NCI-H2196 treated with DMSO at 0.1 percent for 48 hours (cell line): ENCODE data around the gene C8A.

ENCODE experiments used
- DNase-seq: peaks from one replicate; lab custom pipeline; 2025; ENCODE audit not compliant: unreplicated experiment; lab: John Stamatoyannopoulos, UW

C8A gene

DNA sequence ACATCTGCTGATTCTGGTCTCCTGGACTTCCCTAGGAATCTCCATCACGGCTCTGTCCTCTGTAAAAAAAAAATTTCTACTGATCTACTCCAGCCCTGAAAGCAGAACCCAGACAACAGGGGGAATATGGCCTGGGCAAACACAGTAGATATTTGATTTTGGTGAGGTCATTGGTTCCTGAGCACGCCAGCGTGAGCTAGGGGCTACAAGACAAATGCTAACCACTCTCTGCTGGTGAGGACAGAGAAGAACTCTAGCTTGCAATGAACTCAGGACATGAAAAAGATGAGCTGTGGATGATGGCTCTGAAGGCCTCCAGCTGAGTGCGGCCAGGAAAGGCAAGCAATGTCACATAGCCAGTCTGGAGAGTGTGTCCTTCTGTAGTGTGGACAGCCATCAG lies 18.2 kb upstream of the C8A start:
- no peak for DNase-seq

DNA sequence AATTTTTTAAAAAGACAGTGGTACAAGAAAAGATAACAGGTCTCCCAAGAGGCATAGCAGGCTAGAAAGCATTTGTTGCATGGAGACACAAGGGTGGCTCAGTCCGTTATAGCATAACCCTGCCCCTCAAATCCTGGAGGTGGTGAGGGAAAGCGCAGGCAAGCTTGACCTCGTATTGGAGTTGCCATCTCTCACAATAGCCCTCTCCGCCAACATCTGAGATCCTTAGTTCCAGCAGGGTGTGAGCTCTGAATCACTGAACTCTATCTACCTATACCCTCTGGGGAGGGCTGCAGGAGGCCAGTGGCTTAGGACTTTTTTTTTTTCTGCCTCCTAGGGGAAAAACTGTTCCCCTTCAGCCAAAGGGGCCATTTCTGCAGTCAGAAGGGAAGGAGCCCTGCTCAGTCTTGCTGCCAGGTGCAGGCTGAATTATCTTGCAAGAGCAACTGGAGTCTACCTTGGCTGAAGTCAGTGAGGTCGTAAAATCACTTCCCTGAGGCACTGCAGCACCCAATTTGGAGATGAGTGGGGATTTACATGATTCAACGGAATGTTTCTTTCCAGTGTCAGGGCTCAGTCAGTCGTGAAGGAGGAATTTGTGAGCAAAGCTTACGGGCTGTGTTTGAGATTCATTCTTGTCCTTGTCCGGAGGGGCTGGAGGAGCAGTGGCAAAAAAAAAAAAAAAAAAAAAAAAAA lies 17.2 kb upstream of the C8A start:
- DNase-seq: no peak

DNA sequence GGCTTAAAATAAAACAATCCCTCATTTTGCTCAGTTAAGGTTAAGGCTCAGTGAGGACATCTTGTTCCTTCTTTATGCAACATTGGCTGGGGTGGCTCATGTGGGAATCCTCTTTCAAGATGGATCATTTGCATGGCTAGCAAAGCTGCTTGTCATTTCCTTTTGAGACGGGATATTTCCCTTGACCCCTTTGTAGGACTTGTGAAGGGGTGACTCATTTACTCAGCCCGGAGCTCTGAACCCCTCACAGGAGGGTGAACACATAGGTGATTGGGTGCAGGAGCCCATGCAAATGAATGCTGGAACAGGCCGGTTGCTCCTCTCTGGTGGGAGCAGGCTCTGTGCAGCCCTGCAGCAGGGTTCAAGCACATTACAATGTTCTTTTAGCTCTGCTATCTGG lies 15.8 kb upstream of the C8A start:
- no peak for DNase-seq

DNA sequence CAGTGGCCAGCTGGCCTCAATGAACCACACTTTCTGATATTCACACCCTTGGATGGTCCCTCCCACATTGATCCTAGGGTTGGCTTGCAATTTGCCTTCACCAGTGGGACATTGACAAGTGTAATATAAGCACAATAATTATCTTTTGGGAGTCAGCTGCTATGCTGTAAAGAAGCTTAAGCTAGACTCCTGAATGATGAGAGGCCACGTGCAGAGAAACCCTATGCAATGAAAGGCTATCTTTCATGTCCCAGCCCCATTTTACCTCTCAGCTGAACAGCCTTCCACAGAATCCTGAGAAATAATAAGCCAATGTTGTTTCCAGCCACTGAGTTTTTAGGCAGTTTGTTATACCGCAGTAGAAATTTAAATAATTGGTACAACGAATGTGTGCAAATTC lies 11.1 kb upstream of the C8A start:
- DNase-seq: no peak

DNA sequence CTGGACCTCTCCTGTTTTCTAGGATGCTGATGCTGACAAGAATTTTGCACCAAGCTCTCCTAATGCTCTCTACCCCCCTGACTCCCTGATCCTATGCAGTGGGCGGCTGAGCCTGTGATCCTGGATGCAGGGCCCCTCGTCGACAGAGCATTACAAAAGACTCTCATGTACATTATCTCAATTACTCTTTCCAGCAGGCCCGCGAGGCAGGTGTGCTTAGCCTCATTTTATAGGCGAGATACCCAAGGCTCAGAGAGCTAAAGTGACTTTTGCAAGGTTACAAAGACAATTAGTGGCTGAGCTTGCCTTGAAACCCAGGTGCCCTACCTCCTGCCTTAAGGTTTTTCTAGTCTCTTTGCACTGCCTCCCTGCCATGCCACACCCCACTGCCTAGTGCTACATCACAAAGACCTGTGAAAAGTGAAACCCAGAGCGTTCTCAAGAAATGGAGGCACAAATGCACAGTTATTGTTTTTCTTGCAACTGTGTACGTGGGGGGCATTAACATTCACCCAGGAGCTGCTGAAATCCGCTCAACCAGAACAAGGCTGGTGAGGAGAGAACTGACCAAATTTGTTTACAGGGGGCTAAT lies 10.0 kb upstream of the C8A start:
- DNase-seq: no peak

DNA sequence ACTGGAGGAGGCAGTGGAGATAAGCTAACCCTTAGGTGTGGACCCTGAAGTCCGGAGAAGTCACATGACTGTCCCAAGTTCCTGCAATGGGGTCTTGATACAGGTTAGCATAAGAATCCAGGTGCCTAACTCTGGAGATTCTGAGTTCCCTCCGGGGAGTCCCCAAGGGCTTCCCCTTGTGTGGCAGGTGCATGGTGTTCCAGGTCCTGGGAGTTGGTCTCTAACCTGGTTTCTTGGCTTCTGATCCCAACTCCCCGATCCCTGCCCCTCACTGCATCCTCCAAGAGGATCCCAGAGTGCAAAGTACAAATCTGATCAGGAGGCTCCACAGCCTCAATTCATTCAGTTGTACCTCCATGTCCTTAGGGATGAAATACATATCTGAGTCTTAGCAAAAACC lies 9.3 kb upstream of the C8A start:
- DNase-seq: no peak

DNA sequence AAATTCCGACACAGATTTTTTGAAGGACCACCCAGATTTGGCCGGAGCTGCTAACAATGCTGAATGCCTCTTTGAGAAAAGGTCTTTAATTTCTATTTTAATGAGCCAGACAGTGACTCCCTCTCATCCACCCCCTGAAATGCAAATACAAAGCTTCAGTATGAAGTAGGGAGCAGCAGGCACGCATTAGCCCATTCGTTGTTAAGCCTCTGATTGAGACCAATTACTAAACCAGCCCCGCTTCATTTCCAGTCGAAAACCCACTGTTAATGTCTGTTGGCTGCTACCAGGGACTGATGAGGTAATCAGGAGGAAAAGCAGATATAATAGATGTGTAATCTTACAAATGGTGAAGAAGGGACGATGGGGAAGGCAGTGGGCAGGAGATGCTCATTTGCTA lies 4.8 kb upstream of the C8A start:
- no peak for DNase-seq

DNA sequence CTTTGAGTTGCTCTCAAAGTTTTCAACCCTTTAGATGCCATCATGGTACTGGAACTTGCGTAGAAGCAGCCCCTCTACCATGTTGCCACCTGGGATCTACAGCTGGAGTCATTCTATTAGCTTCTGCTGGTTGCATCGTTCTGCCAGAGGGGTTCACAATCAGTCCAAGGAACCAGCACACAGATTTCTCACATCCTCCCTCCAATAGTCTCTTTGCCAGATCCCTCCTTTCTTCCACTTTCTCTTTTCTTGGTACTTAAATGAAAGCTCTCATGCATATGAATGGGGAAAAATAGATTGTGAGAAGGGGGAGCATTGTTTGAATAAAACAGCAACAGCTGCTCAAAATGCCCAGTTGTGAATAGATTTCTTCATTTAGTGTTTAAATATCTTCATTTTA lies 4.2 kb upstream of the C8A start:
- no peak for DNase-seq

DNA sequence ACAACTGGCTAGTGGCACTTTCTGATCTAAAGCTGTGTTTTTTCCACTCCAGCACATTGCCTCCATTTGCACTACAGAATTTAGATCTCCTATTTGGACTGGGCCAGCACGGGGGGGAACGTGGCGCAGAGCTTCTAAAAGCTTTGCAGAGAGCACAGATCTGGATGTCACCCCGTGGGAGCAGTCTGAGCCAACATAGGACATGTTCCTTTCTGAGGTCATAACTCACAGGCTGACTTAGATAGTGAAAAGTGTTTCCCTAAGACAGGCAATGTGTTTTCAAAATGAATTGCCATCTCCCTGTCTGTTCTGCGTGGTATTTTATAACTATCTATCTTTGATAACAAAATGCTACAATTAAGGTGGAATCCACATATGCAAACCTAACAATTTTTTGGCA lies 3.7 kb upstream of the C8A start:
- no peak for DNase-seq

DNA sequence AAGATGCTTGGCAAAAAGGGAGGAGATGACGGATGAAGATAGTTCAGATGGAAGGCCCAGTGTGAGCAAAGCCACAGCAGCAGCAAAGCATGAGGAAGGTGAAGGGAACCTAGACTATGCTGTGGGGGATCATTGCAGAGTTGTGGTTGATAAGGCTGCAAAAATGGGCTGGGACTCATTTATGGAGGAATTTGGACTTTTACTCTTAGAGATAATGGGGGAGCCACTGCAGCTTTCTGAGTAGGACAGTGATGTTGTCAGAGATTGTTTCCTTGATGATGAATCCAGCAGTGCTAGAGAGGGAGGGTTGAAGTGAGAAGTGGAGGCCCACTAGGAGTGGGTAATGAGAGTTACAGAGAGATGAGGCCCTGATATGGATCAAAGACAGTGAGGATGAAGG lies 2.1 kb upstream of the C8A start:
- no peak for DNase-seq

DNA sequence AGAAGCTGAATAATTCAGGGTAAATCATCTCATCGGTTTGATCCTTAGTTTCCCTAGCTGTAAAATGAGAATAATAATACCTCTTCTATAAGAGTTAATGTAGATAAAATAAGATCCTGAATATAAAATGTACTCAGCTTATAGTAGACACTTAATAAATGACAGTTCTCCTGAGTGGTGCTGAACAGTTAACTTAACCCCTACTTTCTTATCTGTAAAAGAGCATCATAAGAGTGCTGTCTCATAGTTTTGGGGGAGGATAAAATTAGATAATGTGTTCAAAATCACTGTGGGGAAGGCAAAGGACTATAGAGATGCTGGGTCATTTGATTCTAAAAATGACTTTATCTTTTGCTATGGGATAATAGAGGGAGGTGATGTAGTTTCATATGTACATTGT lies 593 bp downstream of the C8A start:
- DNase-seq: no peak

DNA sequence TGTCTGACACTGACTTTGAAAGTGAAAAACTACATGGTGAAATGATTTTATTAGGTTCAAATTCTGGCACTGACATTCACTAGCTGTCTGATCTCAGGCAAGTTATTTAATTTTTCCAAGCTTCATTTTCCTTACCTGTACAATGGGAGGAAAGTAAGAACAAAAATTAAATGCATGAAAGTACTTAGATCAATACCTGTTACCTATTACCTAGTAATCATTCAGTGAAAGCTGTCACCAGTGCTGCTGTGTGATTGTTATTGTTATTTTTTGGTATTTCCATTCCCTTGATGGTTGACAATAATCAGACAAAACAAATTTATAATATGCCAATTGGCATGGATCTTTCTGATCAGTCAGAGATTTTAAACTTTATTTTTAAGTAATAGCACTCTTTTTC lies 1.6 kb downstream of the C8A start:
- no peak for DNase-seq

DNA sequence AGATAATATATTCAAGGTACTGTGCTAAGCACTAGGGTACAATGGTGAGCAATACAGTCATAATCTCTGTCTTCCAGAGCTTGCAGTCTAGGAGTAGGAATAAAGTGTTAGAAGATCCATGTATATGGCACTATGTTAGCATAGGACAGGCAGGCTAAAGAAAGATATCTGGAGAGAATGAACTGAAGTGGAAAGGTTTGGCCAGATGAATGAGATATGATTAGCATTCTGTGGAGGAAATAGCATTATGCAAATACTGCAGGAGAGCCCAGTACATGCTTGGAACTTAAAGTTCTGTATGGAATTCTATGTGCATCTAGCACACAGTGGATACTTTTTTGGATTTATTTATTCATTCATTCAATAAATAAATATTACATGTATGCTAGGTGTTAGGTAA lies 4.7 kb downstream of the C8A start:
- DNase-seq: no peak

DNA sequence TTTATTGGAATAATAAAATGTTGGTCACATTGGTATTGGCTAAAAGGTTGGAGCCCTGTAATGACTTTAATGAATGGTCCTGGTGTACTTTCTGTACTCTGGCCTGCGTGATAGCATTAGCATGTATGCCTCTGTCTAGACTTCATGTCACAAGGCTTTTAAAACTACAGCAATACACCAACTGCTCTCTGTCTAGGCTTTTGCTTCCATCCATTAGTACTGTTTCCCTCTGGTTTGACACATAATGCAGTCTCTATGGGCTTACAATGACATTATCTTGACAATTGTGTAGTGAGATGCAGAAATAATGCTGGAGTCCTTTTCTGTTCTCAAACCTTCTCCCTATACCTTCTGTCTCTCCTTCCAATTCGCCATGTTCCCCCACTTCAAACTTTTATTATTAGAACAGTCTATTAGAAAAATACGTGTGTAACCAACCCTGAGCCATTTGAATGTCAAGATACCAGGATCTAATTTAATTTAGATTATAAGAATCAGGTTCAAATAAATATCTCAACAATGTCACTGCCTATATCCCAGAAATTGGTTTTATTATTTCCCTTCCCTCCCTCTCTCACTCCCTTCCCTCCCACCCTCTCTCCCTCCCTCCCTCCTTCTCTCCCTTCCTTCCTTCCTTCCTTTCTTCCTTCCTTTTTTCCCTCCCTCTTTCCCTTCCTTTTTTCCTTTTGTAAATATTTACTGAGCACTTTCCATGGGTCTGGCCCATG lies 8.8 kb downstream of the C8A start:
- no peak for DNase-seq

DNA sequence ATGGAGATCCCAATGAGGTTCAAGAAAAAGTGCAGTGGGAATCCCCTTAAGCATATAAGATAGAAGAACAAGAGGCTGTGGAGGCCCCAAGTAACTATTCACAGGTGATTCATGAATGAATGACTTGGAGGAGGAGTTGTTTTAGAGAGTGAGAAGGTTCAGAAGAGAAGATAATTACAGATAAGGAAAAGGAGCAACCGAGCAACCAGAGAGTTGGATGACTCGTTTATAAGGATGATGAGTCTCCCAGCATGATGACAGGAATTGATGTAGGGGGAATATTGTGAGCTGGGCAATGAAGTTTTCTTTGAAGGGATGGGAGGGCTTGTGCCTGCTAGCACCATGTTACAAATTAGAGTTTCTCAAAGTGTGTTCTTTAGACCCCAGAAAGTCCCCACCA lies 9.8 kb downstream of the C8A start:
- DNase-seq: no peak

DNA sequence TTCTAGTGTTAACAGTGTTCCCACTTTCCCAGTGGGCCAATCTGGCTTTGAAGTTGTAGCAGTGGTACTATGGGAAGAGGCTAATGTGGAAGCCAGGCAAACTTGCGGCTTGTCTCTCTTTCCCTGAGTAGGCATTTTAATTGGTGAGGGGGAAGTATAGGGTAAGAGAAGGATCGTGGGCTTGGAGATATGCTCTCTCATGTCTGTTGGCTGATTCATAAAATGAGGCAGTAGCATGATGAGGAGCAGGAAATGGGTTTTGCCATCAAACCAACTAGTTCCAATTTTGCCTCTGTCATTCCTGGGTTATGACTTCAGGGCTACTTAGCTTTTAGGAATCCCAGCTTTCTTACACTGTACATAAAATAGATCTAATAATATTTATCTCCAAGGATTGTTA lies 12.1 kb downstream of the C8A start:
- no peak for DNase-seq

DNA sequence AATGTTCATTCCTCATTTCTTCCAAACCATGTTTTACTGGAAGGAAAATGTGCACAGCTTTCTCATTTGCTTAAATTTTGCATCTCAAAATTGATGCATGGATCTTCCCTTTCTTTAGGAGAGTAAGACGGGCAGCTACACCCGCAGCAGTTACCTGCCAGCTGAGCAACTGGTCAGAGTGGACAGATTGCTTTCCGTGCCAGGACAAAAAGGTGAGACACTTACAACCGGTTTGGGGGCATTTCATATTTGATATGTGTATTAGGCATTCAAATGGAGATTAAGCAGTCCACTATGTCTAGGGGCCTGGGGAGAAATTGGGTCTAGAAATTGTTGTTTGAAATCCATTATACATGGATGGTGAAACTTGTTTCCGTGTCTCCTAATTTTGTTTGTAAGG lies 12.9 kb downstream of the C8A start:
- no peak for DNase-seq

DNA sequence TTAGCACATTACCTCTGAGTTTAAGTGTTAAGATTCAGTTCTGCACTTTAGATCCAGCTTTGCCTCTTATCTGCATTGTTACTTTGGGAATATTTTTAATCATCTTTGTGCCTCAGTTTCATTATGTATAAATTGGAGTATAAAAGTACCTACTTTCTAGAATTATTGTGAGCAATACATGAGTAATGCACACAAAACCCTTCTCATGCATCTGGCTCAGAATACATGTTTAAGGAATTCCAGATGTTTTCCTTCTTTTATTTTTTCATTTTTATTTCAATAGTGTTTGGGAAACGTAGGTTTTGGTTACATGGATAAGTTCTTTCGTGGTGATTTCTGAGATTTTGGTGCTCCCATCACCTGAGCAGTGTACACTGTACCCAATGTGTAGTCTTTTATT lies 14.2 kb downstream of the C8A start:
- no peak for DNase-seq

DNA sequence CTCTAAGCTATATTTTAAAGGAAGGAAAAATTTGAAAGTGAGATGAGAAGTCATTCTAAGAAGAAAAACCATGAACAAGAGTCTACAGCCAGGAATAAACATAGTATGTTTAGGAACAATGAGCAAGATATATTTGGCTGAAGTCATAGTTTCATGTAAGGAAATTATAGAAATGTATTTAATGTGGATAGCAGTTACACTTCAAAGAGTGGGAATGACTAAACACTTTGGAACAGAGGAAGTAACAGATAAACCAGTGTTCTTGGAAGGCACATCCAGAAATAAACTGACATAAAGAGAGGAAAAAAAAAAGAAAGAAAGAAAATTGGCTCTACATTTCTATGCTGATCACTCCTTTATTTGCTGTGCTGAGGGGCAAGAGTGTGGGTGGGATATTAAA lies 18.0 kb downstream of the C8A start:
- DNase-seq: no peak

DNA sequence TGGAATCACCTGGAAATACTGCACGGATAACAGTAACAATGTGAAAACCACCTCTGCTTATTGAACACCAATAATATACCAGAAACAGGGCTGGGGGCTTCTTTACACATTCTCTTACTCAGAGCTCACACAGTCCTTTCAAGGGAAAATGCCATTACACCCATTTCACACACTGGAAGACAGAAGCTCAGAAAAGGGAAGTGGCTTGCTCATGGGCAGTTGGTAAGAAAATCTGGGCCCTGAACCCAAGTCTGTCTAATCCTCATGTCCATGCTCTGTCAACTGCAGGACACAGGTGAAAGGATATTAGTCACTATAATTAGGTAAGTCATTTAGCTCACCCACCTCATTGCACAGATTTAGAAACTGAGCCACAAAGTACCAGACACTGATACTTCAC lies 18.6 kb downstream of the C8A start:
- DNase-seq: no peak

DNA sequence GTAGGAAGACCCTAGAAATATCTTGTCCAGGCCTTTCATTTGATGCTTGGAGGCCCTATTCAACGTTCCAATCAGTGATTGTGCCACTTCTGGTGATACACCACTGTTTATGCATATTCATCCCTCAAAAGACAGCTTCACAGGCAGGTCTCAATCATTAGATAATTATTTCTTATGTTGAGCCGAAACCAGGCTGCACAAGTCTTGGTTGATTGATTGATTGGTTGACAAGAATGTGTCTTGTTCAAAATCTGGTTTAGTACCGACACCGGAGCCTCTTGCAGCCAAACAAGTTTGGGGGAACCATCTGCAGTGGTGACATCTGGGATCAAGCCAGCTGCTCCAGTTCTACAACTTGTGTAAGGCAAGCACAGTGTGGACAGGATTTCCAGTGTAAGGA lies 20.1 kb downstream of the C8A start:
- no peak for DNase-seq

DNA sequence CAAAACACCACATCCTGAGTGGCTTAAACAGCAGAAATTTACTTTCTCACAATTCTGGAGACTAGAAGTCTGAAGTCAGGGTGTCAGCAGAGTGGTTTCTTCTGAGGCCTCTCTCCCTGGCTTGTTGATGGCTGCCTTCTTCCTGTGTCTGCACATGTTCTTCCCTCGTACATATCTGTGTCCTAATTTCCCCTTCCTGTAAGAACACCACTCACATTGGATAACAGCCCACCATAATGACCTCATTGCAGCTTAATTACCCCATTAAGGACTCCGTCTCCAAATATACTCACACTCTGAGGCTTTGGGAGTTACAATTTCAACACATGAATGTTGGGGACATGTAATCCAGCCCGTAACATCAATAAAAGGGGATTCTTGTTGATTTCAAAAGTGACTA lies 23.4 kb downstream of the C8A start:
- DNase-seq: no peak

DNA sequence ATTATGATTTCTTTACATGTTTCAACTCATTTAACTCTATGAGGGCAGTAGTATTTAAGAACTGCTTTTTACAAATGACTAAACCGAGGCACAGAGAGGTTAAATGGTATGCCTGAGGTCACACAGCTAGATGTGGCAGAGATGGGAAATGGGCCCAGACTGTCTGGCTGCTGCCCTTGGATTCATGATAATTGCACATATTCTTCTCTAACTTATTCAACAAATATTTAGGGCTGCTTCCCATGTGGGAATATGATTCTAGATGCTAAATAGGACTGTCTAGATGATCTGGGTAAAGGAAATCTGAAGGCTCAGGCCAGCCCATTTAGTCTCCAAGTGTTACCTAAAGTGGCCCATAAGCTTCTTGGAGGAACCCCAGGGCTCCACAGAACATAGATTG lies 26.2 kb downstream of the C8A start:
- DNase-seq: no peak
